GM18508 (cell line): ENCODE results near the gene CNOT4.

Source experiments
- ATAC-seq: cut with Tn5 transposase; IDR thresholded peaks from one replicate; pipeline ENCODE4 v1.9.1; 2021; ENCODE audit warnings: moderate number of reproducible peaks; ENCODE audit not compliant: insufficient read depth, unreplicated experiment

CNOT4 gene

DNA sequence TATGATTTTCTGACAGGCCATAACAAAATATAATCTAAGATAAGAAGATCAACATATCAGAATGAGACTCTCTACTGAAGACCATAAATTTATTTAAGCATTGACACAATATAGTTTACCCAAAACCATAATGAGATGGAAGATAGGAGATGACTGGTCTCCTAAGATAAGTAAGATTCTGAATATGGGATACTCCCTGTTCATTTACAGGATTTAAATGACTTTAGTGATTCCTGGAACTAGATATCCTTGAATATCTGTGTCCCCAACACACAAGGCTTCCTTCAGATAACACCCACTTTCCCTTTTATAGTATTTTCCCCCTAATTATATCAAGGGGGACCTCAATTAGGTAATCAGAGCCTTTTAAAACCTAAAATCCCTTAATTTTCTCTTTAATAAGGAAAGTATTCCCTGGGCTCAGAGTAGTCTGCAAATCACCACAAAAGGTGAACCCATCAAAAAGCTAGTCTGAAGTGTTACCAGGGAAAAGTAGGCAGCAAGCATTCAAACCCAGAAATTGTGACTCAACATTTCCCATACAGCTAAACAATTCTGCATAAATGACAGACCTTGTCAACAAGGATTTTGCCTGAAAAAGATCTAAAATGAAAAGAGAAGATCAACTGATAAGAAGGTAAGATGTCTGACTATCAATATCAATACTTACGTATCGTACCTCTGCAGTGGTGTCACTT lies 99.9 kb downstream of the CNOT4 start:
- ATAC-seq: no peak

DNA sequence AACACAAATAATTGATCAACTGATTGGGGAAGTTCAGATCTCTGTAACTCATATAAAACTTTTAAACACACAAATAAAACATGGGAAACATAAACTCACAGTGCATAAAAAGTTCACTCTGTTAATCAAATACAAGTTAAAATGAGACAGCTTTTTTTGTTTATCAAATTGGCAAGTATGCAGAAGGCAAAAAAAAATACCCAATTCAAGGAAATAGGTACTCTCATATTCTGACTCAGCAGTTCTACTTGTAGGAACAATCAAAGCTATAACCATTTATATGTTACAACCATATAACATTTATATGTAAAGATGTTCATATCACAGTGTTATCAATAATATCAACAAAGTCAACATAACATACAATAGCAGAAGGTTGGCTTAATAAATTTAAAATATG lies 102.0 kb downstream of the CNOT4 start:
- ATAC-seq: no peak

DNA sequence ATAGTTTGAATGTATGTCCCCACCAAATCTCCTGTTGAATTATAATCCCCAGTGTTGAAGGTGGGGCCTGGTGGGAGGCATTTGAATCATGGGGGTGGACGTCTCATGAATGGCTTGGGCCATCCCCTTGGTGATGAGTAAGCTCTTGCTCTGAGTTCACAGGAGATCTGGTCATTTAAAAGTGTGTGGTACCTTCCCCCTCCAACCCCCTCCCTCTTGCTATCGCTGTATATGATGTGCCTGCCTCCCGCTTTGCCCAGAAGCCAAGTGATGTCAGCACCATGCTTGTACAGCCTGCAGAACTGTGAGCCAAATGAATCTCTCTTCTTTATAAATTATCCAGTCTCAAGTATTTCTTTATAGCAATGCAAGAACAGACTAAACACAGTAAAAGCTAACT lies 103.0 kb downstream of the CNOT4 start:
- ATAC-seq: no peak

DNA sequence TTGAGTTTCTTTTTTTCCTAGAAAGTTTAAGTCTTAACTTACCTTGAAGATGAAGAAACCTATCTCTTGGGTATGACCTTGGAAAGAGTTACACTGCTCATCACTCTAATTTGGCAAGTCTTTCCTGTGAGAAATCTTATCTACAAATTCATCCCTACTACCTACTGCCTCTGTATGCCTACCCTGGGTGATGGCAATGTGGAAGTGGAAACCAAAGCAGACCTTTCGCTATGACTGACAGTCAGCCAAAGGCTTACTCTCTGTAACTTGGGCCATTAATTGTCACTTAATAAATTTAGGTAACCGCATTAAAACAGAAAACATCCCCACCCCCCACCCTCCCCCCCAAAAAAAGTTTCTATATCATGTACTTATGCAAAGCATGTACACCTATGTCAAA lies 103.9 kb downstream of the CNOT4 start:
- no peak for ATAC-seq

DNA sequence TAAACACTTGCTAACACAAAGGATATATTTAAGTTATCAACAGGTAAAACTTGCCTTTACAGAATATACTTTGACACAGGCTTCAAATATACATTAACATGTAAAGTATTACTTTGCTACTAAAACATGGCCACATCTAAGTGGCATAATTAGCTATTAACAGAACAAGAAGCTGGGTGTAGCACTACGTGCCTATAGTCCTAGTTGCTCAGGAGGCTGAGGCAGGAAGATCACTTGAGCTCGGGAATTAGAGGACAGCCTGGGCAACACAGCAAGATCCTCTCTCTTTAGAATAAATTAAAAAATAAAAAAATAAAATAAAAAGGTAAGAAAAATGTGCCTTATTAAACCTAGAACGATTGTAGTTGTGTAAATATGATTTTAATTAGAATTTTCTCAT lies 106.6 kb downstream of the CNOT4 start:
- no peak for ATAC-seq

DNA sequence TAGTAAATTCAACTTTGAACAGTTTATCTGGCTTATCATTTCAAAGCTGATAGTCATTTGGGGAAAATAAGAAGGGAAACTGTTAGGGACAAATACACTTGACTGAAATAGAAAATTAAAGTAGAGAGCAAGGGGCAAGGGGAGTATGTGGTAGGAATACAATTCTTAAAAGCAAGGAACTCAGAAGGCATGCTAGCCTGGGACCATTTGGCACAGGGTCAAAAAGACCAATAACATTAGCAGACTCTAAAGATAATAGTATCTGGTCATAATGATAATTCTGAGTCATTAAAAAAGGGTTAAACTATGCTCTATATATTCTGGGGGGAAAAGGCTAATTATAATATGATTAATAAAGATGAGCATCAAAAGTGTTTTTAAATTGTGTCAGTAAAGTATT lies 112.2 kb downstream of the CNOT4 start:
- ATAC-seq: no peak

DNA sequence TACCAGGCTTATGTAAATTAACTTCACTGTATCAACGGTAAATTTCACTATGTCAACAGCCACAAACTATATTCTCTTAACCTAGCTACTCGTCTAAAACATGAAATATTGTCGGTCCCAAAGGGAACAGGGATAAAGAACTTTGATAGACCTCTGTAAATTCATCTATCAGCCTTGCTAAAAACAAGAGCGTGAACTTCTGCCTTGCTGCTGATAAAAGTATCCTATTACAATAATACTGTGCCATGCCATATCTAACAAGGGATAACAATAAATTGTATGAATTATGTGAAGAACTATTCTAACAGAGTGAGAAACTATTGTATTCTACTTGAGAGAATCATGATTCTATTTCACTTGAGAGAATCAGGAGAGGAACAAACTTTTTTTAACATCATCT lies 117.2 kb downstream of the CNOT4 start:
- ATAC-seq: no peak

DNA sequence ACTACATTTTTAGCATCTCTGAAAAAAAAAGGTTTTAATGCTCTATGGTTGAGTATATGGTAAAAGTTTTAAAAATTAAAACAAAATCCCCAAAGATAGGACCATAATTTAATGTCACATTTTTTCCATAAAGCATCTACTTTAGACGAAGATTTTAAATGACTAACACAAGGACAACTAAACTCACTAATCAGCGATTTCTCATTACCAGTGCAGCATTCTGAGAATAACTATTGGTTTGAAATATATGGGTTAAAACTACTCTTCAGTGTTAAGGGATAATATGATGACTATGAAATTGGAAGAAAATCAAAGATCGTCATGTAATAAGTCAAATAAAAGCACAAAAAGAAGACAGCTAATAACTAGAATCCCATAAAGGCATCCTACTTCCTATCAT lies 118.4 kb downstream of the CNOT4 start:
- no peak for ATAC-seq

DNA sequence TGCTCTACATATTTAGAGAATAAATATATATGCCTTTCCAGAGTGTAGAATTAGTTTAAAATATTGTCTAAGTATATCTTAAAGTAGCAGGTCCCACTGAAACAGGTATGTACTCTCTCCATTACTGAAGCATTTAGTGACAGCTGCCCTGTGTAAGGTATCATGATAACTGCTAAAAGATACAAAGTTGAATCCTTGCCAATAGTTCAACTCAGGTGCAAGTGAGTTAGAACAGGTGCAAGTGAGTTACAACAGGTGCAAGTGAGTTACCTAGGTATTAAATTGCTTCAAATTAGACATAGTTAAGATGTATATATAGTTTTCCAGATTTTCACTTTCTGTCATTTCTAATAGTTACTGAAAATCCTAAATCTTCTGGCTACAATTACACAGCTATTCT lies 119.1 kb downstream of the CNOT4 start:
- no peak for ATAC-seq

DNA sequence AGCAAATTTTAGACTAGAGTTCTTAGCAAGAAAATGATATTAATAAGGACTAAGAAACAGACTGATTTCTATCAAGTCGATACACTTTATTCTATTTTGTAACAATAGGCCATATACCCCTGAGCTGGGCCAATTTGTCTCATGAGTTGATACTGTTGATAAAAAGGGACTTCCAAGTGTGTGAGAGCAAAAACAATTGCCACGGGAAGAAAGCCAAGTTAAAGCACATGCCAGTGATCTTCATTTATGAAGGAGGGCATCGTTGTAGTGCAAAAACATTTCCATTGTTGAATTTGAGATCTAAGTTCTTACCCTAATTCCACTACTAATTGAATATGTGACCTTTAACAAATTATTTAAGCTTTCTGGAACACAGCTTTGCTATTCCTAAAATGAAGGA lies 119.9 kb downstream of the CNOT4 start:
- no peak for ATAC-seq

DNA sequence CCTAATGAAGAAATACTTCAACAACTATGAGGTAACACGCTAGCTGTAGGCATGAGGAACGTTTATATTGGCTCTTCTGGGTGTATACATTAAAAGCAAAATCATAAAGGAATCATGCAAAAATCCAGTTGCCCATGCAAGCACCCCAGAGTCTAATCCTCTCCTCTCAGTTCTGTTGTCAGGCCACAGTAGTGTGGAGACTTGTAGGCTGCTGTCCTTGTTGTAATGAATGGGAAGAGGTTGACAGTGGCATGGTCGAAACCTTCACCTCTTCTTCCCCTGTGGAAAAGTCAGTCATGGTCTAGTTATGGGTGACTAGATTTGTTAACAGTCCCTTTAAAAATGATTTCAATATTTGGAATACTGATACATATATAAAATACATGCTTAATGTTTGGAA lies 121.3 kb downstream of the CNOT4 start:
- no peak for ATAC-seq

DNA sequence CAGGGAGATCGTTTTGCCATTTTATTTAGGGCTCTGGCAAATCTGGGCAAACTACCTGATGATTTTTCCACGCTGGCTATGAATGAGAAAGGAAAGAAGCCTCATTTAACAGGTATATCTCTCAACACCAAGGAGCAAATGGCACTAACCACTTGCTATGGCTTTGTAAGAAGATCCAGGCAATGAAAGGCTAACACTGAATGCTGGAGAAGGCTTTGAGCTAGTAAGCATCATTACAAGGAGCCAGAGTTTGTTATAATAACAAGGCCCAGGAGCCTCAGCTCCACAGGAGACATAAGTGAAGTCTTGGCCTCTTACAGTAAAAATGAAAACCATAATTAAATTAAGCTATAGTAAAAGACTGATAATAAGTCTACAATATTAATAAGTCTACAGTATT lies 123.1 kb downstream of the CNOT4 start:
- no peak for ATAC-seq

DNA sequence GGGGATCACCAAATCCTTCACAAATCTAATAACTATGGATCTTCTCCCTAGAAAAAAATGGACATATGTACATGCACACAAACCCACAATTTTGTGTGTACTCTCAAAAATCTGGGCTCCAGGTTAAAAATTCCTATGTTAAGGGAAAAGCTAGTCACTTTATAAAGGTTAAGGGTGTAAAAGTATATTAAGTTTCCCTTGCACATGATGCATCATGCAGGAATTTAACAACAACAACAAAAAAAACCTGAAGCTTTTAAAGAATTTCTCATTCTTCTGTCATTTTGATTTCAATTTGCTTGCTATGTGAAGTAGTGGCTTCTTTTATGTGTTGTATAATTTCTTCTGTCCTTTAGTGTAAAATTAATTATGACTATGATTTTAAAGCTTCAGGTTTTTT lies 123.7 kb downstream of the CNOT4 start:
- ATAC-seq: no peak

DNA sequence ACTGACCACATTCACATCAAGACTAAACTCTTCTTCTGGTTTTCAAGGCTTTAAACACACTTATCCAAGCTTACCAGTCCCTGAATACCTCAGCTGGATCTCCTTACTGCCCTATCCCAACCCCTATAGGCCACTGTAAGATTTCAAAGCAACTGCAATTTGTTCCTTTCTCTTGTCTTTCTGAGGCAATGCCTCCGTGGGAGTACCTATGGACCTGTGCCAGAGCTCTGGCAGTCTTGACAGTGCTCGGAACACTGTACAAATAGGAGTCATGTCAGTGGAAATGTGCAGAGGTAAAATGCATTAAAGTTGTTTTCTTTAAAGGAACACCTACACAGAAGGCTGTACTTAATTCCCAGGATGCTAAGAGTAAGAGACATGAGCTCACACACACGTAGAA lies 124.7 kb downstream of the CNOT4 start:
- no peak for ATAC-seq

DNA sequence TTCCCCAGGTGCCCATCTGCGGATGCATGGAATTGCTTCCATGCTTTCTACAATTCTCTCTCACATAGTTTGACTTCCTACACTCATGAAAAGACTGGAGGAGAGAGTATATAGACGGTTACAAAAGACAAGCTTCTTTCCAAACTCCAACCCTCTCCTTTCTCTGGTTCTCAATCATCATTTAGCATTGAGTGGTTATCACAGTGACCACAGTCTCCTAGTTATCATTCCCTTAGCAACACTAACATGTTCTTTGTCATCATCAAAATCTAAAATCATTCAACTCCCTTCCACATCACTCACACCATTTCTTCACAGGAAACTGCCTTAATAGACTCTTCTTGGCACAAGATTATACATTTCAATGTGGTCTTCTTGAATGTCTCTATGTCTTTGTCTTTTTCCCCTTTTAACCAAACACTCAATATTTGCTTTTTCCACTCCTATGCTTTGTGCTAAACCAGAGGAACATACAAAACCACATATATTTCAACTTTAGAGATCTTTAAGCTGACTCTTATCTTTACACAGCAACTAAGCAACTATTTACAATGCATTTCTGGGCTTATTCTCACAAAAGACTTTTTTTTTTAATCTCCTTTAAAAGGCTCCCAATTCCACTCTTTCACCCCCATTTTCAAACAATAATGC lies 126.3 kb downstream of the CNOT4 start:
- ATAC-seq: no peak

DNA sequence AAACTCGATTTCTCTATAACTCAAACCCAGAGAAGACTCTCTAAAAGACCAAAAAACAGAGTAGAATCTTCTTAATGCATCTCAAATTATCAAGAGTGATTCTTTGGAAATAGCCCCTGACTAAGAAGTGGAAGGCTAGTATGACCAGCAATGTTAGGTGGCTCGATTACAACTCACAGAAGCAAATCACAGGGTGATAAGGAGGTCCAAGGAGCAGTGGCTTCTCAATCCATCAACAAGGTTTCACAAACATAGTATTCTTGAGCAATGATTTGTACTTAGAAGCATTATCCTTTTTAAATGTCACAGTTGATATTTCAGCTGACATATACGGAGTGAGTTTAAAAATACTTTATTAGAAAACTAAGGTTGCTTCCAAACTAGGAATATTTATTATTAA lies 127.7 kb downstream of the CNOT4 start:
- ATAC-seq: no peak

DNA sequence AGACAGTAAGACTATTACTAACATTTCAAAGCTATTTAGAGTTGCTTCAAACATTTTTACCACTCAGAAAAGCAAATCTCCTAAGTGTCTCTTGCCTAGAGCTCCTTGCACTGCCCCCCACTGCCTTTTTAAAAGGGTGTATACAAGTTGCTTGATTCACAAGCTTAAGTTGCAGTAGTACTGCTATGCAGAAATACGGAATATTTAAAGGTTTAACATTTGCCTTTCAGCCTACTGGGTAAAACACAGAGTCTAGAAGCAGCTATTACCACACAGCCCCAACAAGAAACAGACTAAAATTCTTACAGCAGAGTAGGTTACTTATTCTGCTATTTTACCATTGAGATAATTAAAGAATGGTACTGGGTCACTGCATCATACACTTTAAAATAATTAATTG lies 128.5 kb downstream of the CNOT4 start:
- no peak for ATAC-seq

DNA sequence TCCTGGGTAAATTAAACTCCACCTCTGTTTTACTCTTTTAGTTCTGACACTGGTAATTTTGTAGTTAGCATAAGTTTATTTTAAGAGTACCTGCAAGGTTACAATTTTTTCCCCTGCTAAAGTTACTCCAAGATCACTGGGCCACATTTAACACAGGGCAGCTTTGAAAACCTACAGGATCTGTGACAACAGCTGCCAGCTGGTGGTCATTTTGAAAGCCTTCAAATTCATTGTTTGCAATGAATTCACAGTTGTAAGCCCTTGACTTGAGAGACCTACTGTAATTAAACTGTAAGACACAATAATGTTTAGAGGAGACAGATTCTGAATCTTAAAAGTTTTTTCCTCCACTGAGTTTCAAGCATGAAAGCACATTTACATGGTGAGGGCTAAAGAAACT lies 129.6 kb downstream of the CNOT4 start:
- ATAC-seq: no peak

DNA sequence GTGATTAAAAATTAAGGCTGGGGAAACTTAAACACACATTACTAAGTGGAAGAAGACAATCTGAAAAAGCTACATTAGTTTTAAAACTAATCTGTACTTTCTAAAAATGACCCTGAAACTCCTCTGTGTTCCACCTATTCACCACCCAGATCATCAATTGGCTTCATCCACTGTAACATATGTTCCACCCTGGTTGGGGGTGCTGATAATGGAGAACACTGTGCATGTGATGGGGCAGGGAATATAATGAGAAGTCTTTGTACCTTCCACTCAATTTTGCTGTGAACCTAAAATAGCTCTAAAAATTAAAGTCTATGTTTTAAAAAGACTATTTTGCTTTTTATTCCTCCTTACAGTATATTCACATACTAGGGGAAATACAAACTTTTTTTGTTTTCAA lies 132.7 kb downstream of the CNOT4 start:
- no peak for ATAC-seq

DNA sequence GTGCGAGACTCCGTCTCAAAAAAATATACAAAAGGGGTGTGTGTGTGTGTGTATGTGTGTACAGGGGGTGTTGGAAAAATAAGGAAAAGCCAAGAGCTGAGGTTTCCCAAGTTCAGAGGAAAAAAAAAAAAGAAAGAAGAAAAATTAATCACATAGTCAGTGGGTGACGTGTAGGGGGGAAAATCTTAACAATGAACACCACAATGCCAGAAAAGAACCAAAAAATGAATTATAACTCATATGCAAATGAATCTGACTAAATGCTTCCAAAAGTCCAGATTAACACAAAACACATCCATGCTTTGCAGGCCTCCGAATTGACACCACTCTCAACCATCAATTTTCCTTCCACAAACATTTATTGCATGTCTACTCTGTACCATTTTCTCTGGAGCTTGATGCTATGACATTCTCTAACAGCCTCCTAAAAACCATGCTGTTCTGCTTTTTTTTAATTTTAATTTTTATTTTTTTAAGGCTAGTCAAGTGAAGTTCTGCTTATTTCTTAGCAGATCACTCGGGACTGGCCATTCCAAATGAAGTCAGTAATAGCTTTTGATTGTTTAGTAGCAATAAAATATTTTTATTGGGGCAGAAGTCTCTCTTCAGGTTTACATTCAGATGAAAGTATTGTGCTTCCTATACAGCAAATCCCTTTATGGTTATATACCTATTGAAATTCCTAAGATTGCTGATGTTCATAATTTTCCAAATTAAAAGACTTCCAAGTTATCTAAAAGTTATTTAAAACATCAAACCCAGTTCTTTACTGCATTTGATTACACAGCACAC lies 133.8 kb downstream of the CNOT4 start:
- ATAC-seq: no peak

DNA sequence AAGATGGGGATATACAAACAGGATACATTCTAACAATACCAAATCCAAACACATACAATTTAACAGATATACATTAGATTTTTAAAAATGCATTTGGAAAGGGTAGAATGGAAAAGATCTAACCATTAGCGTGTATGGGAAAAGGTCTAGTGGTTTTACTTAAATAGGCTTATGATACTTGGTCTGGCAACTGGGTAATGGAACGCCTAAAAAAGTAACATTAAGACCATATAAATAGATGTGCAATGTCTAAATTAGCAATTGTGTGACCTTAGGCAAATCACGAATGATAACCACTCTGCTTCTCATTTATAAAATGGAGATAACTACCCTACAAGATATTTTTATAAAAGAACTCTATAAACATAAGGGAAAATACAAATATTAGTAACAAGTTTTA lies 135.2 kb downstream of the CNOT4 start:
- ATAC-seq: no peak

DNA sequence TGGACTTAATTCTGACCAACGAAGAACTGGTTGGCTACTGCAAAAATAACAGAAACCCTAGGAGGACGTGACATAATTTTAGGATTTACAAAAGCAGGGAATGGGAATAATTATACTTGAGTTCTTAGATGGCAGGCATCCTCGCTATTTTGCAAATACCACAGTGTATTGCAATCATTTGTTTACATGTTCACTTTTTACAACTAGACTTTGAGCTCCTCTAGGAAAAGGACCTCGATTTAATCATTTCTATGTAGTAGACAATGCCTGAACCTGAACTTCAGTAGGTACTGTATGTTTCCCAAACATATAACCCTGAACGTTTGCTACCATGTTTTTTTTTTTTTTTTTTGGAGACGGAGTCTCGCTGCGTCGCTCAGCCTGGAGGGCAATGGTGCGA lies 137.7 kb downstream of the CNOT4 start:
- ATAC-seq: no peak
